Fibroblast of villous mesenchyme (primary cell): ENCODE measurements around the gene SNAP29. TPM values are rescaled to one million over a fixed set of nuclear protein-coding genes. Genes with fewer than 3 reads are reported as not detected.
"Not testable (repeated sequence)": the region's sequence is repeated elsewhere in the genome, so short reads cannot be mapped to it uniquely, and the experiment has no call there.

ENCODE experiments used
- DNase-seq: peaks from one replicate; pipeline ENCODE4 v3.0.0-alpha.2; 2010; ENCODE audit warnings: low read depth
- H3K4me3 ChIP-seq: 2 replicates; pipeline ENCODE4 v1.5.1; 2011; ENCODE audit warnings: low read depth, mild to moderate bottlenecking, low read length
- CTCF ChIP-seq: IDR thresholded peaks from 2 replicates; pipeline ENCODE4 v1.5.1; 2012; ENCODE audit warnings: low read depth, mild to moderate bottlenecking, low read length; ENCODE audit not compliant: insufficient read depth
- total RNA-seq: library from RNA; depleted of rRNA; stranded (reverse); fragments of >200 nt; gene quantifications from 2 replicates; pipeline ENCODE4 v1.2.3, GENCODE V29; 2012

Gene SNAP29
- total RNA-seq, 1 donor = 14.7 TPM

GRCh38 chr22:20933910-20934309 lies 75.1 kb downstream of the SNAP29 start:
- no peak for DNase-seq
- H3K4me3 ChIP-seq = no peak overlapping the region
- no peak for TF ChIP-seq CTCF

GRCh38 chr22:20935049-20935448 lies 76.2 kb downstream of the SNAP29 start:
- H3K4me3 ChIP-seq, DNase-seq: not testable (repeated sequence)

- H3K4me3 ChIP-seq, DNase-seq: not testable (repeated sequence)
Measured at GRCh38 chr22:20935780-20936539, 77.2 kb downstream of the SNAP29 start.

GRCh38 chr22:20937031-20937793 lies 78.4 kb downstream of the SNAP29 start:
- no peak for TF ChIP-seq CTCF
- no peak for DNase-seq
- no peak overlapping the region for H3K4me3 ChIP-seq

- no peak for TF ChIP-seq CTCF
- H3K4me3 ChIP-seq = no peak overlapping the region
- DNase-seq = no peak
Measured at GRCh38 chr22:20937794-20938671, 79.2 kb downstream of the SNAP29 start.

- not testable (repeated sequence) for H3K4me3 ChIP-seq
Measured at GRCh38 chr22:20939457-20940185, 80.8 kb downstream of the SNAP29 start.

GRCh38 chr22:20940186-20940651 lies 81.4 kb downstream of the SNAP29 start:
- H3K4me3 ChIP-seq = no peak overlapping the region
- TF ChIP-seq CTCF = no peak
- DNase-seq = peak; percentile 72

More at GRCh38 chr22:20939457-20940185, 80.8 kb downstream of the SNAP29 start:
- not testable (repeated sequence) for DNase-seq

Other genes with a start within 250 kb of the SNAP29 start
- under 0.01 TPM in 1 of 2 replicates, not detected in the other for gene SERPIND1, start 84.9 kb upstream of the SNAP29 start, total RNA-seq
- 65.7 and 73.4 TPM in 2 replicates for gene PI4KA, start 196 bp upstream of the SNAP29 start, total RNA-seq
- 40.3 and 57.4 TPM in 2 replicates for gene CRKL, start 58.4 kb downstream of the SNAP29 start, total RNA-seq
- gene AIFM3, start 108.2 kb downstream of the SNAP29 start, total RNA-seq = 0.32 and 0.43 TPM in 2 replicates
- 55.1 and 60.9 TPM in 2 replicates for gene LZTR1, start 123.3 kb downstream of the SNAP29 start, total RNA-seq
- gene THAP7, start 143.1 kb downstream of the SNAP29 start, total RNA-seq = 21.6 and 22.9 TPM in 2 replicates
- gene P2RX6, start 156.2 kb downstream of the SNAP29 start, total RNA-seq = 1.3 and 3.5 TPM in 2 replicates
- gene SLC7A4, start 173.6 kb downstream of the SNAP29 start, total RNA-seq = 0.32 and 2.2 TPM in 2 replicates
- not detected in 2 replicates for gene LRRC74B, start 186.9 kb downstream of the SNAP29 start, total RNA-seq